DMS114 treated with DMSO at 0.1 percent for 48 hours (cell line): ENCODE data around the gene CACNB4.

Source experiments
- DNase-seq: peaks from one replicate; lab custom pipeline; 2025; ENCODE audit not compliant: unreplicated experiment; lab: John Stamatoyannopoulos, UW

The CACNB4 gene

GRCh38 chr2:151833984-151834383 is 264.9 kb downstream of the CACNB4 start:
- no peak for DNase-seq

- no peak for DNase-seq
These were observed 267.9 kb downstream of the CACNB4 start for GRCh38 chr2:151830961-151831360.

DNA sequence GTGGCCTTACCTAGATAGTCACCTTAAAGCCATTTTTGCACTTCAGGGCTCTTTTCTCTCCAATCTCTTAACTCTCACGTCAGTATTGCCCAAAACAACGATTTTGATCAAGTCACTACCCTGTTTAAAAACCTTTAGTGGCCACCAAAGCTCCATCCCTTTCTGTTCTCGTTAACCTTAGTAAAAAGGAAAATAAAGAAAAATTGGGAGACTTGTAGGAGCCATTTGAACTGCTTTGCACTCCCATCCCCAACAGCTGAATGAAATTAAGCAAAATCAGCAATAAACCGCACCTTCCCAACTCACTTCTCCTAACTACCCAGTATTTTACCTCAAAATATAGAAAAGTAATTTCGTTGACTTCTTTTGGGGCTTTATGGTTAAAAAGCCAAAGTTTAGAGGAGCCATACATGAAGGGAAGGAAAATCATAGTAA is 269.9 kb downstream of the CACNB4 start:
- no peak for DNase-seq

- DNase-seq: peak; percentile 70
These were observed 270.5 kb downstream of the CACNB4 start, which contains the start of gene ARL5A for GRCh38 chr2:151828143-151828889. Gene ARL5A (minus strand): TSS chr2:151828421. CDS start chr2:151828176, 245 bp downstream.

- no peak for DNase-seq
These were observed 271.2 kb downstream of the CACNB4 start for GRCh38 chr2:151827564-151828142.

GRCh38 chr2:151826737-151827157 is 272.1 kb downstream of the CACNB4 start:
- DNase-seq: no peak

DNA sequence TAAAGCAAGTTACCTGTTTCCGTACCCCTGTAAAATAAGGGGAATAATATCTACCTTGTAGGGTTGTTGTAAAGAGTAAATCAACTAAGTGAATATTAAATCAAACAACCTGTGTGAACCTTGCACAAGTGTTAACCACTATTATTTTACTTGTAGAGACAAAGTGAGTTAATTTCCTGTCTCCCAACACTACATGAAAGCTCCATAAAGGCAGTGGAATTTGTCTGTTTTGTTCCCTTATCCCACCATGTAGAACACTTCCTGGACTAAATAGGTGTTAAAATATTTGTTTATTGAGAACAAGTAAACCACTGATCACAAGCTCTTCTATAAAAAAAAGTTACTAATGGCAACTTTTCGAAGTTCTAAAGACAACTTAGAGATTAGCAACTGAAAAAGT is 274.0 kb downstream of the CACNB4 start:
- DNase-seq: no peak

- DNase-seq: no peak
These were observed 275.2 kb downstream of the CACNB4 start for GRCh38 chr2:151823651-151824050.

- DNase-seq: no peak
These were observed 278.9 kb downstream of the CACNB4 start for GRCh38 chr2:151819920-151820319.

- DNase-seq: no peak
These were observed 280.9 kb downstream of the CACNB4 start for GRCh38 chr2:151817929-151818328.

DNA sequence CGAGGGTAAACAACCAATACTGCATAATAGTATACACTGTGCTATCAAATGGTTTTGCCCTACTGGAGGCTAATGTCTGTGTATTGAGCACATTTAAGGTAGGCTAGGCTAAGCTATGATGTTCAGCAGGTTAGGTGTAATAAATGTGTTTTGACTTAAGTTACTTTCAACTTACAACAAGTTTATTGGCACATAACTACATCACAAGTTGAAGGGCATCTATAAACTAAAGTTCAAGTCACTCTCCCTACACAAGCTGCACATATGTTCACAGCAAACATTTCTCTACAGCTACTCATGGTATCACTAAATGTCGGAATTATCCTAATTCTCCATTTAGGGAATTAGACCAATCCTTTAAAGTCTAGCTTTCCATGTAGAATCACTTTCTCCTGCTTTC is 282.0 kb downstream of the CACNB4 start:
- DNase-seq: no peak

- no peak for DNase-seq
These were observed 282.9 kb downstream of the CACNB4 start for GRCh38 chr2:151815821-151816489.

DNA sequence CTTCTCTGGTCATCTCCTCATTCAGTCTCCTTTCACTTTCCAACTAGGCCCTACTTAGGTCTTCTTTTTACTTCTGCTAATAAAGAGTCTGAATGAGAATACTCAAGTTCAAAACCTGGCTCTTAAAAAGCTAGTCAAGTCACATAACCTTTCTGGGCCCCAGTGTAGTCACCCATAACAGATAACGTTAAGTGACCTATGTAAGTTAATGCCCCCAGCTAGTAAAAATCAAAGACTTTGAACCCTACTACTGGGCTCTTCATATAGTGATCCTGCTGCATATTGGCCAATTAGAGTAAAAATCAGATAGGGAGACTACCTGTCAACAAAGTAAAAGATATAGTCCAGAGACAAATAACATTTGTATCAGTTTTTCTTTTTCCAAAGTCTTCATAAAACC is 288.4 kb downstream of the CACNB4 start:
- DNase-seq: no peak

- no peak for DNase-seq
These were observed 289.8 kb downstream of the CACNB4 start for GRCh38 chr2:151809073-151809383.

- DNase-seq: no peak
These were observed 290.4 kb downstream of the CACNB4 start for GRCh38 chr2:151808258-151809072.

DNA sequence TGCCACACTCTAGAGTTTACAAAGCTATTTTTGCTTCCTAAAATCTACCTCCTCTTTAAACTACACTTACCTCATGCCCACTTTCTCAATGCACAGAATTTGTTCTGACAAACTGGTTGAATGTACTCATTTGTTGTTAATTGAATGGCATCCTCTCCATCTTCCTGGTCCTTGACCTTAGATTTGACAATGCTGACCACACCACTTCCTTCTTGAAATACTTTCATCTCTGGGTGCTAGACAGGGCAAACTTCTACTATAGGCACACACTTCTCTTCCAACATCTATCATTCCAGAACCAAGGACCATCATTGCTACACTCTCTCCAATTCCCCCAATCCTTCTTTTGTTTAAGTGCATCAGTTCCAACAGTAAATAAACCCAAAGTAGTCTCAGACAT is 292.9 kb downstream of the CACNB4 start:
- DNase-seq: no peak

GRCh38 chr2:151805343-151805742 is 293.5 kb downstream of the CACNB4 start:
- DNase-seq: no peak

DNA sequence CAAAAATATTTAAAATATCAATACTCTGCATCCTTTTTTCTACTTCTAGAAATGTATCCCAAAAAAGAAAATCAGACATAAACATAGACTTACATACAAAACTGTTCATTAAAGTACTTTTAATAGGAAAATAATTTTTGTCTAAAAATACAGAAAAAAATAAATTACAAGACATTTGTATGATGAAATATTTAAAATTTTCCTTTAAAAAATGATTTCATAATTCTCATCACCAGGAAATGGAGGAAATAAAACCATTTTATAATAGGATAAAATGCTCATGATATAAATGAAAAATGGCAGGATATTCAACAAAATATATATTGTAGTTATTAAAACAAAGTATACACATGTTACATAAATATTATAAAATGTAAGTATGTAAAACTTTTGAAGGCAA is 295.0 kb downstream of the CACNB4 start:
- DNase-seq: no peak

- no peak for DNase-seq
These were observed 296.5 kb downstream of the CACNB4 start for GRCh38 chr2:151802315-151802714.

GRCh38 chr2:151799886-151800292 is 299.0 kb downstream of the CACNB4 start:
- DNase-seq: no peak

DNA sequence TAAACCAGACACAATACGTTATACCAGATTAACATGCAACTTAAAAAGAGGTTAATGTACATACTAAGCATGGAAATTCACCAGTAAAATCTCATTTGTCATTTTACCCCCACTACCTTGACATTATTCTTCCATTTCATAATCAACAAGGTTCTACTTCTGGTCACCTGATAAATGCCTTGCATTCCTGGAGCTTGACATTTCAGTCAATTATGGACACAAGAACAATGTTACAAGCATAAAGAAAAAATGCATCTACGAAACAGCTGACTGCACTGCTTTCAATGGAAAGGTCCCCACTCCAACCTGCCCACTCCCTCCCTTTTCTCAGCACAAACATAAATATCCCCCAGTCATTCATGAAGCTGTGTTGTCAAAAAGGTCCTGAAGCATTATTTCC is 302.1 kb downstream of the CACNB4 start:
- DNase-seq: no peak
